CD4-positive, alpha-beta T cell treated with Interleukin-4 for 4 hours (primary cell): ENCODE measurements around the gene KAZN.

Experiments
- DNase-seq: peaks from one replicate; pipeline ENCODE4 v3.0.0-alpha.2; 2020

KAZN gene

GRCh38 chr1:14803002-14803789 lies 204.7 kb downstream of the KAZN start:
- no peak for DNase-seq

GRCh38 chr1:14804626-14805025 lies 206.1 kb downstream of the KAZN start:
- no peak for DNase-seq

GRCh38 chr1:14806772-14807171 lies 208.3 kb downstream of the KAZN start:
- DNase-seq = no peak

- no peak for DNase-seq
These were observed 210.3 kb downstream of the KAZN start for GRCh38 chr1:14808768-14809167.

GRCh38 chr1:14809191-14809981 lies 210.9 kb downstream of the KAZN start:
- DNase-seq = no peak

GRCh38 chr1:14810595-14811361 lies 212.3 kb downstream of the KAZN start:
- no peak for DNase-seq

DNA sequence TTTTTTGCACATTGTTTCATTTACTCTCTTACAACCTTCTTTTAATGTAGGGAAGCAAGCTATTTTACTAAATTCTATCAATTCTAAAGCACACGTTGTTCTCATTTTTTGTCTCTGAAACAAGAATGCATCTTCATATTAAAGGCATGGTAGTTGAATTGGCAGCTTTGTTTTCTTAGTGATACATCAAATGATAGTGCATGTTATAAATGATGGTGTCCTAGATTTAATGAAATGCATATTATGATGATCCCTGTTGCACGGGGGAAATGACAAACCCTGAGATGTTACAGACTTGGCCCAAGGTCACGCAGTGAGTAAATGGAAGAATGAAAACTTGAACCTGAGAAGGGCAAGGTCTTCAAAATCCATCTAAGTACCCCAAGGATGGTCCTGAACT lies 213.1 kb downstream of the KAZN start:
- no peak for DNase-seq

GRCh38 chr1:14812189-14812588 lies 213.7 kb downstream of the KAZN start:
- DNase-seq = no peak

DNA sequence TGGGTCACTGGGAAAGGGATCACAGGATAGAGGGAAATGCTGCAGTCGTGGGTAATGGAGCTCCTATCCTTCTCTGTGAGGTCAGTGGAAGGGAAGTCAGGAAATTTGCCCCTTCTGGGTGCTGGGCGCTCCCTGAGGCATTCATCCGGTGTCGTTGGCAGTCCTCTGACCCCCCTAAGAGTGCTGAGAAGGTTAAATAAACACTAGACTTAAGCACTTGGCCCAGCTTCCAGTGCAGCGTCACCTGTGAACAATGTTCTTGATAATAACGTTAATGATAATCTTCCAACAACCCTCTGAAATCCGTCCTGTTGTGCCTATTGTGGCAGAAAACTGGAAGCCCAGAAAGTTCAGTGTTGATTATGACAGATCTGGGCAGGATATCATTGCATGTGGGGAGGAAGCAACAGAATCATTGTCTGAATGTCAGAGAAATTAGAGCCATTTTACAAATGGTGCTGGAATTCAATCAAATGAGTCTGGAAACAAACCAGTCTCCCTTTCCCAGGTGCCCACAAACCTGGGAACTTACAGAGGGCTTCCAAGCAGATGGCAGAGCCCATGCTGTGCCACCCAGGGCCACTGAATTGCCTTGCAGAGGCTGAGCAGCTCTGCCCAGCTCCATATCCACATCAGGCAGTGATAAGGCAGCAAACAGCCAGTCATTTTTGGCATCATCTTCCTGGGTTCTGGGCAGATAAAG lies 216.8 kb downstream of the KAZN start:
- no peak for DNase-seq

DNA sequence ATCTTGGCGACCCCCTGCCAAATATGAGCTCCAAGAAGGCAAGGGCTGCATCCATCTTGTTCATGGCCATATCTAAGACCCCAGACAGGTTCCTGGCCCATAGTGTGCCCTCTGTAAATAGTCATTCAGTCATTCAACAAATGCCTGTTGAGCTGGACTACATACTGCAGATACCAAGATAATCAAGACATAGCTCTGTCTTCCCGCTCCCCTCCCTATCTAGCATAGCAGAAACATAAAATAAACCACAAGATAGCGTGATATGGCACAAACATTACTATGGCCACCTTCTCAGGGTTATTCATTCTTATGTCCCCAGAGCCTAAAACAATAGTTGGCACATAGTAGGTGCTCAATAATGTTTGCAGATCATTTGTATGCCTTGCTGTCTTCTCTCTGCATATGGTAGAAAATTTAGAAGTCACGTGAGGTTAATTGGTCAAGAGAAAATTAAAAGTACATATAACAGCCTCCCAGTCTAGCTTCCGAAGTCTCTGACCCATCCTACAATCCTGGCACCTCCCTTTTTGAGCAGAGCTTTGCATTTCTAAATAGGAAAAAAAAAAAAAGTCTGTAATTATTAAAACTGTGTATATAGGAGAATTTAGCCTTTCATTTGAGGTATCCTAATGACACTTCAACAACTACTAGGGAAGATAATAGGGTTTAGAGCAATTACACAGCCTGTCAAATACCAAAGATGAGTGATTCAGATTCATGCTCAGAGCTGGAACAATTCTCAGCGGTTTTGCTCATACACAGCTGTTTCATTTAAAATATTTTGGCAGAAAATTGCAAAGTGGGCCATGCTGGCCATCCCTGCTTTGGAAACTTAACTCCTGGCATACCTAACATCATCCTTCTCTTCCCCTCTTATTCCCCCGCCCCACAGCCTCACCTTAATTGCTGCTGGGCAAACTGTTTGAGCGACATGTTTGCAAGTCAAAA lies 219.0 kb downstream of the KAZN start:
- no peak for DNase-seq

DNA sequence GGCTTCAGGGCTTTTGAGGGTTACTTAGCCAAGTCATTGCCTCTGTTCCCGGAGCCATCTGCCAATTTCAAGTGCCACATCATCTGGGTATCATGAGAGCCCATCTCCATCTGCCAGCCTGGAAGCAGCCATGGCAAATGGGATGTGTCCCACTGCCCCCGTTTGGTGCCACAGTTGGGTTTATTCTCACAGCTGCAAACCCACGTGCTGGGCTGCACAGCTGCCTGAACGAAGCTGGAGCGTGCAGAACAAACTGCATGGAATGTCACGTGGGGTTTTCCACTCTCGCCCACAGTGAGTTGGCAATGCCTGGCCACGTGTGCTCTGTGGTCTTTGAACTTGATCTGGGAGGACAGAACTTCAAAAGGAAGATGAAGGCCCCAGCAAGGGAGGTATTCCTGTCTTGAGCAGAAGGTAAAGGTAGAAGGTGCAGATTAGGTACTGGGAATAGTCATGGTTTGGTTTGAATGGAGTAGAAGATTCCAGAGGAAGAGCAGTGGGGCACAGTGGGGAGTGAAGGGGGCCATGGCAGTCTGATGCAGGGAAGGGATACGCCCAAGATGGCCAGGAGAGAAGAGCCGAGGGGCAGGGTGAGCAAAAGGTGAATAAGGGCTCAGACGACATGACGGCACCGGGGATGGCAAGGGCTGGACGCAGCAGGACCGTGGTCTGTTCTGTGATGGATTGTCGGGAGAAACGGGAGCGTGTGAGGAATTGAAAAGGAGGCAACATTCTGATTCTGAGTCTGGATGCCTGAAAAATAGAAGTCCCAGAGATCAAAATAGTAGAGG lies 222.0 kb downstream of the KAZN start:
- DNase-seq = no peak

DNA sequence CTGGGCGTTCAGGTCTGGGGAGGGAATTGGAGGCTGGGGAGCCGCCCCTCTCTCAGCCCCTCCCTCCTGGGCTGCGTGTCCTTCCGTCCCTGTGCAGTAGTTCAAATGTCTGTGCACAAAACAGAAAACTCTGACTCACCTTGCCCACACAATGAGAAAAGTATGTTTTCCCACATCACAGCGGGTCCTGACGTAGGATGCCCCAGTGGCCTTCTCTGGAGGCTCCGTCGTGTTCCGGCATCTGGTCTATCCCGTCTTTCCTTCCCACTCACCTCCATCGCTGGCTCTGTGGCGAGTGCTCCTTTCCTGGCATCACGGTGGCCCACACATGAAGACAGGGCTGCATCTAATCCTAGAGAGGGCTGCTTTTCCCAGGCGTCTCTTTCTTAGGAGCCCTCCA lies 224.0 kb downstream of the KAZN start:
- no peak for DNase-seq

GRCh38 chr1:14822996-14823395 lies 224.5 kb downstream of the KAZN start:
- no peak for DNase-seq

DNA sequence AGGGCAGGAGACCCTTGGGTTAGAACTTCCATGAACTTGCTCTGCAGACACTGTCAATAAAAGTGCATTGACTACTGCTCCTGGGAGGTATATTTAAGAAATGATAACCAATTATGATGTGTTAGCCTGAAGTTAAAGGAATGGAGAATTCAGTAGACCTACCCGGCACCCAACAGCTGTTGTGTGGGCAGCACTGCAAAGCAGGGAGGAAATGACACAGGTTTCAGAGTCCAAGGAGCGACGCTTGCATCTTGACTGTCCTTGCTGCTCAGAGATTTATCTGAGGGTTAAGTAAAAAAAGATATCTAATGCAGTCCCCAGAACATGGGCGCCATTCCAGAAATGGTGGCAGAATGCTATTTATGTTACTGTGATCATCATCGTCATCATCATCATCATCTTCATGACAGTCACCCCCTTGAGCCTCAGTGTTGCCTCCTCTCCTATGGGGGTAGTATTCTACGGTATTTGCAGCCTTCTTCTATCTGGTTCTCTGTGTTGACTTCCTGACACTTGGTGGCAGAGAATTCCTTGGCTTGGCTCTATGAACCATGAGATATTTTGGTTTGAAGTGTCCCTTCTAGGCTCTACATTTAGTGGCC lies 225.9 kb downstream of the KAZN start:
- DNase-seq = no peak

- DNase-seq = no peak
These were observed 226.9 kb downstream of the KAZN start for GRCh38 chr1:14825396-14825795.

DNA sequence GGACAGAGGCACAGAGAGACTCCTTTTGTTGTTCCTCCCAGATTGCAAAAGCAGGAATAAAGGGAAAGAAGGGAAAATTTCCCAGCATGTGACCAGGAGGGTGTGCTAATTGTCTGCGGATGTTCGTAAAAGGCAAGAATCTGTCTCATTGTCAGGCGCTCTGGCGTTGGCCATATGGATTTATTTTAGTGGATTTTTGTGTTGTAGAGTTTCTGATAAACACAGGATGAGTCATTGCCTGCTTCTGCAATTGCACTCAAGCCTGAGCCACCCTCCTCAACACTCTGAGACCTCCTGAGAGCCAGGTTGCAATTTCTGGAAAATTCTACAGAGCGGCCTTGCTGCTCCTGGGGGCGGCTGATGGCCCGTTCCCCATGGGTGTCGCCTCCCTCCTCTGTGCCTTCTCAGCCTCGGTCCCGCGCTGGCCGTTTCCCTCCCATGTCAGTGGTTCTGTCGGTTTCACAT lies 227.7 kb downstream of the KAZN start:
- DNase-seq = no peak

- no peak for DNase-seq
These were observed 228.3 kb downstream of the KAZN start for GRCh38 chr1:14826731-14827326.

DNA sequence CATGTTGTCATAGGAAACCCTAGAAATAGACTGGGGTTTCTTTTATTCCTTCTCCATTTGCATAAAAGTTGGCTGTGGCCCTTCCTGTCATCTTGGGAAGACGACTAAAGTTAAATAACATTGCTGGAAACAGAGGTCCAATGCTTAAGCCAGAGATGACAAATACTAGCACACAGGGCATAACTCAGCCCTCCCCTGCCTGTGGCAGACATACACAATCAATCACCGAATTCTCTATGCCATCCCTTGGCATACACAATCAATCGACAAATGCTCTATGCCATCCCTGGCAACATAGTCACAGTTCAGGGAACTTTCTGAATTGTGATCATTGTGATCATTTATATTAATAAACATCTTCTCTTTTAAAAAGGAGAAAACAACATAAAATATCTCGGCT lies 229.4 kb downstream of the KAZN start:
- DNase-seq = no peak

DNA sequence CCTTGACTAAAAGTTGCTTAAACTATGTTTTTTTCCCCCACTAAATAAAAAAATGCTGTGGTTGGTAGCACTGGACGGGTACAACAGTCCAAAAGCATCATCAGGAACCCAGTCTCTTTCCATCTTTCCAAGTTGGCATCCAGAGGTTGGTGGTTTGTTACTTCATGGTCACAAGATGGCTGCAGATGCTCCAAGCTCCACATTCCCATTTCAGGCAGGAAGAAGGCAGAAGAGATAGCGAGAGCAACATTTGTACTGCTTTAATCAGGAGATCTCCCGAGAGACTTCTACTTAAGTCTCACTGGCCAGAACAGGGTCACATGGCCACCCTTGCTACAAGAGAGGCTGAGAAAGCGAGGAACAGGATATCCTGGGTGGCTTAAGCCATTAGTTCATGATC lies 230.2 kb downstream of the KAZN start:
- no peak for DNase-seq

DNA sequence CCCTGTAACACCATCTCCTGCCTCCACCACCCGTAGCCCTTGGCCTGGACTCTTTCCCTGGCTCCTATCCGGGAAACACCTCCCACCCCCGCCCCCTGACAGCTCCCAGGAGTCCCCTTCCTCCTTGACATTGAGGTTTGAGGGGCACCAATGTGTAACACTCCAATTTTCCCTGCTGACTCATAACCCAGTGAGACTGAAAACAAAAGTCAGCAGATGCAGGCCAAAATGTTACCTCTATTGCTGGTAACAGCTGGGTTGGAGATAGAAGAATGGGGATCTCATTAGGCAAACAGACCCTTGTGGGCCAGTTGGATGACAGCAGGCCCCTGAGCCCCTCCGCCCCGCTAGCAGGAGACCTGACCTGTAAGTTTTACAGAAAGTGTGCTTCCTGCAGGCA lies 237.2 kb downstream of the KAZN start:
- DNase-seq = no peak
